Neural progenitor cell (in vitro differentiated cells): ENCODE data around the gene TRPM3. TPM values are rescaled to one million over a fixed set of nuclear protein-coding genes. Genes with fewer than 3 reads are reported as not detected.

Source experiments
- DNase-seq: peaks from one replicate; pipeline ENCODE4 v3.0.0-alpha.2; 2016; ENCODE audit warnings: low spot score
- H2AFZ ChIP-seq: fragments of 200-600 bp; sonication (generic); replicated peaks from 2 replicates; pipeline ENCODE4 v1.6.1; 2016; ENCODE audit warnings: antibody characterized with exemption
- H3F3A ChIP-seq: fragments of 200-600 bp; sonication (generic); 2 replicates; pipeline ENCODE4 v1.6.1; 2016; ENCODE audit warnings: antibody characterized with exemption, low read depth
- H3K27ac ChIP-seq: fragments of 200-600 bp; sonication (generic); 2 replicates; pipeline ENCODE4 v1.5.1; 2016; ENCODE audit warnings: mild to moderate bottlenecking
- H3K27me3 ChIP-seq: fragments of 200-600 bp; sonication (generic); 2 replicates; pipeline ENCODE4 v1.6.1; 2016; ENCODE audit warnings: mild to moderate bottlenecking, moderate library complexity
- H3K36me3 ChIP-seq: fragments of 200-600 bp; sonication (generic); 2 replicates; pipeline ENCODE4 v1.5.1; 2016
- H3K4me1 ChIP-seq: fragments of 200-600 bp; sonication (generic); 2 replicates; pipeline ENCODE4 v1.6.1; 2016; ENCODE audit warnings: mixed run types
- H3K4me2 ChIP-seq: fragments of 200-600 bp; sonication (generic); 2 replicates; pipeline ENCODE4 v1.6.1; 2016
- H3K4me3 ChIP-seq: fragments of 200-600 bp; sonication (generic); 2 replicates; pipeline ENCODE4 v1.5.1; 2016
- H3K79me2 ChIP-seq: fragments of 200-600 bp; sonication (generic); 2 replicates; pipeline ENCODE4 v1.6.1; 2016; ENCODE audit warnings: low read depth
- H3K9ac ChIP-seq: fragments of 200-600 bp; sonication (generic); 2 replicates; pipeline ENCODE4 v1.6.1; 2016
- H3K9me3 ChIP-seq: fragments of 200-600 bp; sonication (generic); 2 replicates; pipeline ENCODE4 v1.5.1; 2016; ENCODE audit warnings: low read depth
- H4K20me1 ChIP-seq: fragments of 200-600 bp; sonication (generic); 2 replicates; pipeline ENCODE4 v1.6.1; 2016; ENCODE audit warnings: low read depth
- H3K27ac Mint-ChIP-seq: 3 replicates; pipeline ENCODE4 v1.8.0; 2021; ENCODE audit warnings: mixed read lengths
- H3K27me3 Mint-ChIP-seq: 2 replicates; pipeline ENCODE4 v1.8.0; 2022; ENCODE audit warnings: low read depth, mild to moderate bottlenecking, inconsistent platforms, moderate library complexity, mixed read lengths; ENCODE audit not compliant: insufficient read depth
- H3K36me3 Mint-ChIP-seq: 3 replicates; pipeline ENCODE4 v1.8.0; 2021; ENCODE audit warnings: mixed read lengths
- H3K4me1 Mint-ChIP-seq: 3 replicates; pipeline ENCODE4 v1.8.0; 2021; ENCODE audit warnings: mixed read lengths
- H3K4me3 Mint-ChIP-seq: 3 replicates; pipeline ENCODE4 v1.8.0; 2021; ENCODE audit warnings: mild to moderate bottlenecking, moderate library complexity, mixed read lengths
- H3K9me3 Mint-ChIP-seq: 3 replicates; pipeline ENCODE4 v1.8.0; 2020; ENCODE audit warnings: mixed read lengths
- CTCF ChIP-seq: fragments of 200-600 bp; sonication (generic); IDR thresholded peaks from 2 replicates; pipeline ENCODE4 v1.5.1; 2017; ENCODE audit warnings: antibody characterized with exemption, mild to moderate bottlenecking
- EZH2 ChIP-seq: fragments of 200-600 bp; sonication (generic); IDR thresholded peaks from 2 replicates; pipeline ENCODE4 v1.6.1; 2017; ENCODE audit warnings: antibody characterized with exemption, mild to moderate bottlenecking, moderate library complexity
- EZH2phosphoT487 ChIP-seq: fragments of 200-600 bp; sonication (generic); IDR thresholded peaks from 2 replicates; pipeline ENCODE4 v1.6.1; 2017; ENCODE audit warnings: antibody characterized with exemption
- total RNA-seq: library from RNA; depleted of rRNA; stranded (reverse); fragments of >200 nt; gene quantifications from 2 replicates; pipeline ENCODE4 v1.2.3, GENCODE V29; 2015; ENCODE audit warnings: low replicate concordance

The TRPM3 gene
- total RNA-seq, 1 donor from 2014 or later = 37.2 TPM

- Histone ChIP-seq H3K9ac (no peak overlapping the region), H2AFZ (no peak overlapping the region), H3K9me3 (no peaks in the 10 kb centered on the region), H4K20me1 (no peaks in the 10 kb centered on the region), H3F3A (no peaks in the 10 kb centered on the region), H3K36me3 (no peaks in the 10 kb centered on the region), H3K27me3 (no peaks in the 10 kb centered on the region), H3K27ac (no peak overlapping the region), H3K4me1 (peaks cover 5% of the 10 kb centered on the region), H3K4me3 (no peak overlapping the region), H3K4me2 (no peak overlapping the region), H3K79me2 (no peaks in the 10 kb centered on the region)
- no peak overlapping the region for H3K27ac Mint-ChIP-seq
- H3K4me3 Mint-ChIP-seq = no peak overlapping the region
- H3K27me3 Mint-ChIP-seq = no peaks in the 10 kb centered on the region
- H3K9me3 Mint-ChIP-seq = no peaks in the 10 kb centered on the region
- H3K36me3 Mint-ChIP-seq = peaks cover 7% of the 10 kb centered on the region
- TF ChIP-seq CTCF (no peak), EZH2 (no peak), EZH2phosphoT487 (no peak)
- DNase-seq = no peak
- peaks cover 6% of the 10 kb centered on the region for H3K4me1 Mint-ChIP-seq
Measured at GRCh38 chr9:70532716-70533115, 588.7 kb downstream of the TRPM3 start.

GRCh38 chr9:70531311-70531710 is 590.1 kb downstream of the TRPM3 start:
- H3K4me1 ChIP-seq = peaks cover 5% of the 10 kb centered on the region
- TF ChIP-seq CTCF = no peak
- no peak for TF ChIP-seq EZH2
- TF ChIP-seq EZH2phosphoT487 = no peak
- H3K4me3 Mint-ChIP-seq = no peak overlapping the region
- H3K27ac ChIP-seq = no peak overlapping the region
- H3K36me3 Mint-ChIP-seq = peaks cover 4% of the 10 kb centered on the region
- no peak overlapping the region for H3K4me2 ChIP-seq
- no peak overlapping the region for H3K9ac ChIP-seq
- H3K27me3 Mint-ChIP-seq = no peaks in the 10 kb centered on the region
- H3K4me3 ChIP-seq = no peak overlapping the region
- no peak overlapping the region for H2AFZ ChIP-seq
- no peaks in the 10 kb centered on the region for H3K9me3 Mint-ChIP-seq
- no peaks in the 10 kb centered on the region for H3K9me3 ChIP-seq
- H3K27me3 ChIP-seq = no peaks in the 10 kb centered on the region
- no peak for DNase-seq
- H3K27ac Mint-ChIP-seq = no peak overlapping the region
- H4K20me1 ChIP-seq = no peaks in the 10 kb centered on the region
- no peaks in the 10 kb centered on the region for H3K79me2 ChIP-seq
- peaks cover 6% of the 10 kb centered on the region for H3K4me1 Mint-ChIP-seq
- no peaks in the 10 kb centered on the region for H3F3A ChIP-seq
- no peaks in the 10 kb centered on the region for H3K36me3 ChIP-seq

GRCh38 chr9:70530716-70531115 is 590.7 kb downstream of the TRPM3 start:
- Mint-ChIP-seq H3K36me3 (no peaks in the 10 kb centered on the region), H3K4me1 (peaks cover 6% of the 10 kb centered on the region), H3K9me3 (no peaks in the 10 kb centered on the region), H3K27ac (no peak overlapping the region), H3K4me3 (no peak overlapping the region), H3K27me3 (no peaks in the 10 kb centered on the region)
- H3F3A ChIP-seq = no peaks in the 10 kb centered on the region
- no peaks in the 10 kb centered on the region for H3K36me3 ChIP-seq
- H3K4me1 ChIP-seq = peaks cover 5% of the 10 kb centered on the region
- no peak overlapping the region for H3K4me2 ChIP-seq
- no peaks in the 10 kb centered on the region for H3K9me3 ChIP-seq
- H3K9ac ChIP-seq = no peak overlapping the region
- DNase-seq = no peak
- H3K27me3 ChIP-seq = no peaks in the 10 kb centered on the region
- H3K27ac ChIP-seq = no peak overlapping the region
- H4K20me1 ChIP-seq = no peaks in the 10 kb centered on the region
- H2AFZ ChIP-seq = no peak overlapping the region
- no peaks in the 10 kb centered on the region for H3K79me2 ChIP-seq
- TF ChIP-seq EZH2phosphoT487 = no peak
- no peak for TF ChIP-seq EZH2
- TF ChIP-seq CTCF = no peak
- H3K4me3 ChIP-seq = no peak overlapping the region

GRCh38 chr9:70529833-70530232 is 591.6 kb downstream of the TRPM3 start:
- Histone ChIP-seq H3K4me3 (no peak overlapping the region), H2AFZ (no peak overlapping the region), H3K4me2 (no peak overlapping the region), H3K27me3 (no peaks in the 10 kb centered on the region), H3K79me2 (no peaks in the 10 kb centered on the region), H3F3A (no peaks in the 10 kb centered on the region), H3K9ac (no peak overlapping the region), H3K27ac (no peak overlapping the region), H3K36me3 (no peaks in the 10 kb centered on the region), H3K4me1 (peaks cover 5% of the 10 kb centered on the region), H3K9me3 (no peaks in the 10 kb centered on the region), H4K20me1 (no peaks in the 10 kb centered on the region)
- no peaks in the 10 kb centered on the region for H3K36me3 Mint-ChIP-seq
- no peak overlapping the region for H3K4me3 Mint-ChIP-seq
- DNase-seq = no peak
- H3K27ac Mint-ChIP-seq = no peak overlapping the region
- H3K9me3 Mint-ChIP-seq = peaks cover 3% of the 10 kb centered on the region
- H3K27me3 Mint-ChIP-seq = no peaks in the 10 kb centered on the region
- peaks cover 6% of the 10 kb centered on the region for H3K4me1 Mint-ChIP-seq
- no peak for TF ChIP-seq EZH2phosphoT487
- TF ChIP-seq CTCF = no peak
- no peak for TF ChIP-seq EZH2
